Activated CD4-positive, CD25-positive, alpha-beta regulatory T cell treated with anti-CD3 and anti-CD28 coated beads, Interleukin-2, amount 50 U/mL, for 24 hours (primary cell): ENCODE measurements around the gene GRN.
A peak's percentile ranks its signal among the peaks of the same experiment; 100 is the strongest.
"Not testable (repeated sequence)": the region's sequence is repeated elsewhere in the genome, so short reads cannot be mapped to it uniquely, and the experiment has no call there.

Experiments
- ATAC-seq, 2 donors: fragments of 150-1000 bp; cut with Tn5 transposase; one replicate each; pipeline ENCODE4 v1.10.0; 2021; ENCODE audit warnings: mild to moderate bottlenecking in 1 of 2, moderate library complexity in 1 of 2

Gene GRN

DNA sequence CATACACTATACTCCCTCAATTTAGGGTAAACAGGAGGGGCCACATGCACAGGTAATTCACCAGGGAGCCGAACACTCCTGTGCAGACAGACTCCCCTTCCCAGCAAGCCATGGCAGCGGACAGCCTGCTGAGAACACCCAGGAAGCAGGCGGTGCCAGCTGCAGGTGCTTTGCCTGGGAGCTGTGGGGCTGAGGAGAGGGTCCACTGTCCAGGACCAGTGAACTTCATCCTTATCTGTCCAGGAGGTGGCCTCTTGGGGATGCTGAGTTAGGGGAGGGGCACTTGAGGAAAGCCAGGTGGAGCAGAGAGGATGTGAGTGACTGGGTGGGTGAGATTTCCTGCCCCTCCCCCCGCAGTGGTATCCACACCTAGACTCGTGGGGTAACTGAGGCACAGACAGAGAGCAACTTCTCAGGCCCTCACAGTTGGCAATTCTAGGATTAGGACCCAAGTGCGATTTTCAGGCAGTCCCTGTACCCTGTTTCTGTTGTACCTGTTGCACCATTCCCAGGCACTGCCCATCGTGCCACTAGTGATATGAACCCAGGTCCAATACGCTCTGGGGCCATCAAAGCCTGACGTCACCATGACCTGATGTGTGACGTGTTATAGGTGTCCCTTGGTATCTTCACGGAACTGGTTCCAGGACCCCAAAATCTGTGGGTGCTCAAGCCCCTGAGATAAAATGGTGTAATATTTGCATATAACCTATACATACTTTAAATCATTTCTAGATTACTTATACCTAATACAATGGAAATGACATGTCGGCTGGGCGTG is 1.2 kb downstream of the GRN start:
- ATAC-seq, result no peak

GRCh38 chr17:44347206-44348055 is 2.3 kb downstream of the GRN start:
- ATAC-seq, result not testable (repeated sequence)

DNA sequence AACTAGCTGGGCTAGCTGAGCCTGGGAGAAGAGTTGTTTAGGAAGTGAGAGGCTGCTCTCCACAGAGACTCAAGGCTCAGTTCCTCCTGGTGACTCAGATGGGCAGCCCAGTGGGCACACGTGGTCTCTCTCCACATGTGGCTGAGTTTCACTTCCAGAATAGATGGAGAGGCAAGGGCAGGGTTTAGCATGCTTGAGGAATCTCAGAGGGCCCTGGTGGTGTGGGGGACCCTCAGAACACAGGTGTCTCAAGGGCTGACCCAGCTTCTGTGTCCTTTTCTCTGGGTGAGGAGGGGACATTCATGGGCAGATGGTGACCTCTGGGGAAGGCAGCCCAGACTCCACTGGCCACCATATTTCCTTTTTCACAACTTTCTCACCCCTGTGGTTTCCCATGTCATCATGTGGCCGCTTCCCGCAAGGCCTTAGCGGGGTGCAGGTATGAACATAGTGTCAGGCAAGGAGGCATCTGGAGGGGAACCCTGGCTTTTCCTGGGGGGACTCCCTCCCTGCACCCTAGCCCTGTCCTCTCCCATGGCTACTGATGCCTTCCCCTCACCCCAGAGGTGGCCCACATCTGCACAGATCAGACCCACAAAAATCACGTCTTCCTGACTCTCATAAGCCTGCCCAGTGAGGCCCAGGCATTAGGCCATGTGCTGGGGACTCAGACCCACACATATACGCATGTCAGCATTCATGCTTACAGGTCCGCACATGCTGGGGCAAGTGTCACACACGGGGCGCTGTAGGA is 3.3 kb downstream of the GRN start:
- peak in 1 of 2 donors; percentile 12 for ATAC-seq

GRCh38 chr17:44348988-44349364 is 3.9 kb downstream of the GRN start:
- ATAC-seq, result no peak

- no peak for ATAC-seq
Measured at GRCh38 chr17:44349553-44350070, 4.5 kb downstream of the GRN start.

- peak; percentile 72 to 75 for ATAC-seq
Measured at GRCh38 chr17:44350733-44351226, 5.7 kb downstream of the GRN start.

DNA sequence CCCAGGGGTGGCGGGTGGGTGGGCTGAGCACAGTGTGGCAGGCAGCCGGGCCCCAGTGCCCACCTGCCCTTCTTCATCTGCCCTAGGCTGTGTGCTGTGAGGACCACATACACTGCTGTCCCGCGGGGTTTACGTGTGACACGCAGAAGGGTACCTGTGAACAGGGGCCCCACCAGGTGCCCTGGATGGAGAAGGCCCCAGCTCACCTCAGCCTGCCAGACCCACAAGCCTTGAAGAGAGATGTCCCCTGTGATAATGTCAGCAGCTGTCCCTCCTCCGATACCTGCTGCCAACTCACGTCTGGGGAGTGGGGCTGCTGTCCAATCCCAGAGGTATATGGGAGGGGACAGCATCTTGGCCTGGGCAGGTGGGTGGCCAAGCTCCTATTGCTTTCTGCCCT is 6.4 kb downstream of the GRN start:
- no peak for ATAC-seq

- no peak for ATAC-seq
Measured at GRCh38 chr17:44351961-44352827, 7.1 kb downstream of the GRN start.

DNA sequence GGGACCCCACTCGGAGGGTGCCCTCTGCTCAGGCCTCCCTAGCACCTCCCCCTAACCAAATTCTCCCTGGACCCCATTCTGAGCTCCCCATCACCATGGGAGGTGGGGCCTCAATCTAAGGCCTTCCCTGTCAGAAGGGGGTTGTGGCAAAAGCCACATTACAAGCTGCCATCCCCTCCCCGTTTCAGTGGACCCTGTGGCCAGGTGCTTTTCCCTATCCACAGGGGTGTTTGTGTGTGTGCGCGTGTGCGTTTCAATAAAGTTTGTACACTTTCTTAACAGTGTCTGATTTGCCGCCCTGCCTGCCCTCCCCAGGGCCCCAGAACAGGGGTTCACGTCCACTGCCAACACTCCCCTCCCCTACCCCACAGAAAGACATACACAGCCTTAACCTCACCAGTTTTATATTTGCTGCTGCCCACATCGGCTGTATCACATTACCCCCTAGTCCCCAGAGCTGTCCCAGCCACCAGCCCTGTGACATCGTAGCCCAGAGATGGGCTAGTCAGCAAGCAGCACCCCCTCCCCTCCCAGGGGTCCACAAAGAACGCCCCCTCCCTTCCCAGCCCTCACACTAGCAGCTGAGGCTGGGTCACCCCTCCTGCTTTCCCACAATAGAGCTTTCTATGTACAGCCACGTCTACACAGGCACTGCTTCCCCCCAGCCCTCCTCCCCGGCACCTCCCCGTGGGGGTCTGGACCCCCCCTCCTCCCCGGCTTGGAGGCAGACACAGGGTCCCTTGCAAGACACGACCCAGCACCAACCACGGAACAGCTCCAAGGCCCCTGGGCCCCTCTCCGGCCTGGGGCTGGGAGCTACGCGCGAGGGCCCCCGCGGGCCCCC is 7.9 kb downstream of the GRN start:
- ATAC-seq, result no peak

- ATAC-seq, result peak in 1 of 2 donors; percentile 26
Measured at GRCh38 chr17:44353672-44354331, 8.7 kb downstream of the GRN start.

GRCh38 chr17:44354582-44355561 is 9.8 kb downstream of the GRN start:
- peak; percentile 44 to 48 for ATAC-seq

- no peak for ATAC-seq
Measured at GRCh38 chr17:44355642-44356099, 10.6 kb downstream of the GRN start.

DNA sequence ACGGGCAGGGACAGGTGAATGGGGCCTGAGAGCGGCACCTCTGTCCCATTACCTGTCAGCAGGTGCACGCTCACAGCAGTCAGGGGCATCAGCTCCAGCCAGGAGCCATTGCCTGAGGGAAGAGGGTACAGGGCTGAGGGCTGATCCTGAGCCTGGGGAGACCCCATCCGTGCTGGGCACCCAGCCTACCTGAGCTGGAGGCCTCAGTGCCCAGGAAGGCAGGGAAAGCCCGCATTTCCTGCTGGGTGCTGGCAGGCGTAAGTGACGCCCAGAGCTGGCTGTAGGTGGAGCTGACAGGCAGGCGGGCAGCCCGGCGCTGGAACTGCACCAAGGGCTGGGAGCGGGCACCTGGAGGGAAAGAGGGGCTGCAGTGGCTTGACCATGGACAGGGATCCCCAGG is 11.1 kb downstream of the GRN start:
- no peak for ATAC-seq

DNA sequence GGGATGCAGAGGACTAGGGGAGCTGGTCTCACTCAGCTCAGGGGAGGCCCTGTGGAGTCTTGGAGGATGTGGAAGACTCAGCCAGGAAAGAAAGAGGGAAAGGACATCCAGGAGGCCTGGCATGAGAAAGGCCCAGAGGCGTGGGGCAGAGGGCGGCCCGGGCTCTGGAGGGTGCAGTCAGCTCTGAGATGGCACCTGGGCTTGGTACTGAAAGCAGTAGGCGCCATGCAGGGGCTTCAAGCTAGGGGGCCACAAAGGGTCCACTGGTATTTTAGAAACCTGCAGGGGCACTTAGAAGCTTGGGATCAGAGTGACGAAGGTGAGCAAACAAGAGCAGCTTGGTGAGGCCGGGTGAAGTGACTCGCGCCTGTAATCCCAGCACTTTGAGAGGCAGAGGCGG is 13.0 kb downstream of the GRN start:
- no peak for ATAC-seq

GRCh38 chr17:44359006-44359405 is 13.9 kb downstream of the GRN start:
- no peak for ATAC-seq

- no peak for ATAC-seq
Measured at GRCh38 chr17:44359458-44360143, 14.5 kb downstream of the GRN start.

DNA sequence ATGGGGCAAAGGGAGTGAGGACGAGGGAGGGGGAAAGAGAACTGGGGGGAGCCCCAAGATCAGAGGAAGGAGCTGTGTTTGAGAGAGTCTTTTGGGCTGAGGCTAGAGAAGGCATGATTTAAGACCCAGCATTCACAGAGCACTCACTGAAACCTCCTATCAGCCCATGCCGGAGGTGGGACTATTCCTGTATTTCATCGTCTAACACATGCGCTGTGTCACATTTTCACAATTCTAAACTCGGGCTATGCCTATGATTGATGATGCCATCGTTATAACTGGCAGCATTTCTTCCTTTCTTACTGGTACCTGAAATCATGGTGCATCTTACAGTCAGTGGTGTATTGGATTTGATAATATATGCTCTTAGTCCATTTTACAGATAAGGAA is 15.0 kb downstream of the GRN start:
- no peak for ATAC-seq

DNA sequence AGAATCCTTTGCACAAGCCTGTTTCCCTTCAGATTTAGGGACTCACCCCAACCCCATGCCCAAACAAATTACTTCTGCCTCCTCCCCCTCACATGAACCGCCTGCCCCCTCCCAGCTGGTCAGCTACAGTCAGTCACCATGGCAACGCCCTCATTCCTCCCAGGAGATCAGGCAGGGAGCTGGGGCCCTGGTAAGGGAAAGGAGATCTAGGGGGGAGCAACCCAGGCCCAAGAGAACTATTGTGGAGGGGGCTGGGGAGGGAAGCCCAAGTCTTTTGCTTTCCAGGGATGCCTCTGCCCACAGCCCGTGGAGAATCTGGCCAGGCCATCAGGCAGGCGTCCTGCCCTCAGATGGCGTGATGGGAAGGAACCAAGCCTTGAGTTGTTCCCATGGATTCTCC is 15.7 kb downstream of the GRN start:
- no peak for ATAC-seq
